HG03025 (cell line): ENCODE data around the gene NCAM2.

ENCODE experiments used
- ATAC-seq: cut with Tn5 transposase; IDR thresholded peaks from one replicate; pipeline ENCODE4 v1.9.1; 2021; ENCODE audit warnings: mild to moderate bottlenecking, moderate library complexity; ENCODE audit not compliant: unreplicated experiment, low FRiP score

Gene NCAM2

DNA sequence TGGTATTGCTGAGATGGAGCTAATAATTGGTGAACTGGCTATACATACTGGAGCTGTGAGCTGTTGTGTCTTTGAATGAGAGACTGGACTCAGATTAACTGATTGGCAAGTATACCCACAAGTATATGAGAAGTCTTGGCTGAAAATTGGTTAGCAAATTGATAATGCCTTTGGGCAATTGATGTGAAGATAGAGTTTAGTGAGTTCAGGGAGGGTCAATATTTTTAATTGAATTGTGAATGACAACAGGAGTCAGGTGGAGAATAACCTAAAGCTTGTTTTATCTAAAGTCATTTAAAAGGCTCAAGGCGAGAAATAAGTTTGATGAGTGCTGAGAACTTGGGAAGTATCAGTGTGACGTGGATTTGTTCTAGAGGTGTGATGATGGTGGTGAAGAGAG lies 27.5 kb downstream of the NCAM2 start:
- ATAC-seq, result no peak

GRCh38 chr21:21028275-21028820 lies 30.1 kb downstream of the NCAM2 start:
- ATAC-seq, result no peak

DNA sequence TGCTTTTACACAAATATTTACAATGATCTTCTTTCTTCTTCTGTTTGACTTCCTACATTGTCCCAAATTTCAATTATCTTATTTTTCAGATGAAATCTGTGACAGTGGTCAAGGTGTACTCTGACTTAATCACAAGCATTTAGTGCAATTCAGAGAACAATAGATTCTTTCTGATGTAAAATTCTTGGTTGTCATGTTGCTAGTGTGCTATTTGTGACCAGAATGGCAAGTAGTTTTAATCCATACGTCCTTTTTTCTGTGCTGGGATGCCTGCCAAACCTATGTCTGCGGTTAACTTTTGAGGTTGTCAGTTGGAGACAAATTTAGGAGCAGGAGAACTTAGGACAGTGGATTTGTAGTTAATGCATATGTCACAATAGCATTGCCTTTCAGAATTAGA lies 31.0 kb downstream of the NCAM2 start:
- ATAC-seq, result no peak

- no peak for ATAC-seq
These were observed 32.1 kb downstream of the NCAM2 start for GRCh38 chr21:21030311-21030710.

GRCh38 chr21:21034036-21034435 lies 35.8 kb downstream of the NCAM2 start:
- no peak for ATAC-seq

- ATAC-seq, result no peak
These were observed 41.5 kb downstream of the NCAM2 start for GRCh38 chr21:21039624-21040170.

DNA sequence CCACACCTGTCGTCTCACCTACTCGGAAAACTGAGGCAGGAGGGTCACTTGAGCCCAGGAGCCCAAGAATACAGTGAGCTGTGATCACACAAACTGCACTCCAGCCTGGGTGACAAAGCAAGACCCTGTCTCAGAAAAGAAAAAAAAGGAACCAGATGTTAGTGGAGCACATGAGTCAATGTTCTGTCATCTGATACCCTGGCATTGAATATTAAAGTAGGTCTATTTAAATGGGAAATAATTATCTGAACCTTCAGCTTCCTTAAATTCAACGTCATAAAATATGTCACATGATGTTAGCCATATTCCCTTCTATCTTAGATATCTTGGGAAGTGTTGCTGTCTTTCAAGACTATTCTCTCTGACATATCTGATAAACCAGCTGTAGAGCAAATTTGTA lies 47.3 kb downstream of the NCAM2 start:
- ATAC-seq, result no peak

DNA sequence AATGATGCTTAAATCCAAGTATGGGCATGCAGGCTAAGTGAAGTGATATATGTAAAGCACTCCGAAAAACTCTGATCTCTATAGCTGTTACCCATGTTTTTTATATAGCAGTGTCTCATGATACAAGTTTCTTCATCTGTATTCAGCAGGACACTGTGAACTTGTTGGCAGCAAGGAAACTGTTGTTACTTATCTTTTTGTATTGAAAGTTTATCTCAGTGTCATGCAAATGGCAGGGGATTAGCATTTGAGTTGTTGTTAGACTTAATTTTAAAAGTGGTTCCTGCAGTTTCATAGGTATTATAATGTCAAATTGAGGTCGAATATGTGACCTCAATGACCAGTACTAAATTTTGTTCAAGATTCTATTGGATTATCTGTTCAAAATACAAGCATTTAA lies 47.9 kb downstream of the NCAM2 start:
- no peak for ATAC-seq

DNA sequence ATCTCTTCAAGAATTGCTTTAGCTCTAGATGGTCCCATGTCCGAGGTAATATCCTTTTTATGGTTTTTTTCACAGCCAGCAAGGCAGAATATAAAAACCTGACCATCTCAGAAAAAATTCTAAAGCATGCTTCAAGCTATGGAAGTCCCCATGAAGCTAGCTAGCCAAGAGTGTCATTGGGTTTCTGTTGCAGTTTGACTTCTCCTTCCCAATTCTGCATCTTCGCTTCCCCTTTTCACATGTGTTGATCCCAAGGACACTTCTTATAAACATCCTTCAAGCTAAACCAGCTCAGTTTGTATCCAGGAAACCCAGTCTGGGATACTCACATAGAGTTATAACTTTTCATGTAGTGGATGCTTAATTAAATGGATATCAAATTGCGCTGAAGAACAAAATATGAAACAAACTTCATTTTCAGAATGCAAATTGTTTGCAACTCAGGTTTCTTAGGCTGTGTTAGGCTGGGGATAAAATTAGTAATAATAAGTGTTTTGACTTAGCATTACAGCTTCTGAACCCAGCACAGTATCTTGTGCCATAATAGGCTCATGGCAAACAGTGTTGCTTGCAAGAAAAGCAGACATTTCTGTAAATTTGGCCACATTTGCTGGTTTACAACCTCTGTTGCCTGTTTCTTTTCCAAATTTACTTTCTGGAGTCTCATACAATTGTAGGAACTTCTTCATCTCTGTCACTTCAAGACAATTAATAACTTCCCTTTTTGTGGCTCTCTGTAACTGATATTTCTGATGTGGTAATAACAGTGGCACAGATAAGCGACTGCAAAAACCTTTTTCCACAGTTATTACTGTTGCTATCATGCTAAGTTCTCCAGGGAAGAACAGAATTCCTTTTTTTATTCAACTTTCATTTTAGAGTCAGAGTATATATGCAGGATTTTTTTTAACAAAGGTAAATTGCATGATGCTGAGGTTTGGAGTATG lies 53.2 kb downstream of the NCAM2 start:
- ATAC-seq, result no peak

- no peak for ATAC-seq
These were observed 54.5 kb downstream of the NCAM2 start for GRCh38 chr21:21052672-21053071.

DNA sequence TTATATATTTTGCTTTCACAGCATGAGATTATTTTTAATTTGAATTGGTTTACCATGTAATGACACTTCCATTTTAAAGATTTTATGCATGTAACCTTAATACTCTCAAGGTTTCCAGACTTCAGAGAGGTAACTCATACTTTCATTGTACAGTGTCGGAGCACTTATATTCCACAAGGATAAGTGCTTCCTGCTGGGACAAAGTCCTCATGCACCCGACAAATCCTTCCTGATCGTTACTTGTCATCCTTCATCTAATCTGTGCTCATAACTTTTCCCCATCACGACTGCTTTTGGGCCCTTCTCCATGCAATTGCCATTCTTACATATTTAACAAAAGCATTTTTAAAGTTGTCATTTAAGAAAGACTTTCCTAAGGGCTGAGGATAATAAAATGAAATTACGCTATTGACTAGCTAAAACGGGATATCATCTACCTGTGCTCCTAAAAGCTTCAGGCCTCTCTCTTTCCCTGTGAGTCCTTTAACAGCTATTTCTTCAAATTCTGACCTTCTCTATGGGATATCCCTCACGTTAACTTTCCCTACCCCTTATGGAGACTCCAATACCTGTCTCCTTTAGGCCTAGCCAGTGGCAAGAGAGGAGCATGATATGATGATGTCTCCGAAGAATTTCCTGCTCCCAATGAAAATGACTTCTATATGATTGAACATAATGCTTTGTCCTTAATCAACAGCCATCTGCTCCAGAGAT lies 59.3 kb downstream of the NCAM2 start:
- no peak for ATAC-seq

- no peak for ATAC-seq
These were observed 65.6 kb downstream of the NCAM2 start for GRCh38 chr21:21063828-21064227.

DNA sequence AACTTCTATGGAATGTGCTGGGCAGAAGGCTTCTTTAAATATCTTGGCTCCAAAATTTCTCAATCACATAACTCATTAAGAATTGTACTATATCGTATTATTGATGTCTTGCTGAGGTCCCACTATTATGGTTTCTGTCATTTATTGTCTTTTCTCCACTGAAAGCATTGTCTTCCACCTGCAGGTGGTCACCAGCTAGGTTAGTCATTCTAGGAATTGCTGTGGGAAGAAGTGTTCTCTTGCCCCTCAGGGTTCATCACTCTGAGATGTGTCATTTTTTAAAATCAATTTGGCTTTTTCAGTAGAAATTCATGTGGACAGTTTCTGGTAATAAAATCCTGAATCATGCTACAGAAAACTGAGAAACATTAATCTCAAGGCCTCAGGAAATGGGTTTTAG lies 66.1 kb downstream of the NCAM2 start:
- no peak for ATAC-seq

DNA sequence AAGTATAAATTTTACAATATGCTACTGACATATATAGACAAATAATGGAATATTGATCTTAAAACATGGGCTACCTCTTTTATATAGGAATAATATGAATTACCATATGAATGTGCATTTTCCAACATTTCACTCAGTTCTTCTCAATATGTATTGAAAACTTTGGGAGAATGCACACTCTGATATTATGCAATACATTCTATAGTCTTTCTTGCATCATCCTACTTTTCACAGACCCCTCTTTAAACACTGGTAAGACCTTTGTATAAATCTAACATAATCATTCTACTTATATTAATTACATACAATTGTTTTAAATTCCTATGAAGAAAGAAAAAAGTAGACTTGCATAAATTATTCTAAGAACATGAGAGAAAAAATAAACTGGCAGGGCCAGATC lies 69.2 kb downstream of the NCAM2 start:
- no peak for ATAC-seq

- no peak for ATAC-seq
These were observed 76.1 kb downstream of the NCAM2 start for GRCh38 chr21:21074305-21074704.

- ATAC-seq, result no peak
These were observed 77.8 kb downstream of the NCAM2 start for GRCh38 chr21:21076051-21076450.

DNA sequence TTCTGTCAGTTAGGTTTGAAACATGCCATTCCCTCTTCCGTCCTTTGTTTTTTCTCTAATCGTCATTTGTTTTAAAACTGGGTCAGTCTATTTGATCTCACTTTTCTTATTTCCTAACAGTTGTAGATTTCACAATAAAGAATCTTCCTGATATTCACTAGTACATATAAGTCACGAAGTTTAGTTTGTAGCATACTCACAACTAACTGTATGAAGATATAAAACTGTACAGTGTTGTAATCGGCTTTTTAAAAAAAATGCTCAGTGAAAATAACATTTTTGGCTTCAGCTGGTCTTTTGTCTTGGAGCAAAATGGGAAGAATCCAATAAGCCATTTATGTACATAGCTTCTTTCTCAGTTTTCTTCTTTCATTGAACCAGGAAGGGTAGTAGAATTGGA lies 78.3 kb downstream of the NCAM2 start:
- no peak for ATAC-seq

DNA sequence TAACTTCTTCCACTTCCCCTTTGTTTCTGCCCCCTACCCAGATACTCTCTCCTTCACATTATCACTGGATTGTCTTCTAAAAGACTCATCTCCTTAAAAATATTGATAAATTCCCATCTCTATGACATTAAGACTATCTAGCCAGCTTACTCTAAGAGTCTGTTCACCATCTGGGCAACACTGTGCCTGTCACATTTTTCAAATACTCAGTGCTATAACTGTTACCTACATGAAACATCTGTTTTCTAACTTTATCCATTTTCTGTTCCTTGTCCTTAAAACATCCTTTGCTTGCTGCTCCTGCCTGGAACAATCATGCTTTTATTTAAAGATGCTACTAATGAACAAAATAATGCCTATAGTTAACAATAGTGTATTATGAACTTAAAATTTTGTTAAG lies 81.4 kb downstream of the NCAM2 start:
- no peak for ATAC-seq

- ATAC-seq, result no peak
These were observed 86.0 kb downstream of the NCAM2 start for GRCh38 chr21:21084179-21084578.

DNA sequence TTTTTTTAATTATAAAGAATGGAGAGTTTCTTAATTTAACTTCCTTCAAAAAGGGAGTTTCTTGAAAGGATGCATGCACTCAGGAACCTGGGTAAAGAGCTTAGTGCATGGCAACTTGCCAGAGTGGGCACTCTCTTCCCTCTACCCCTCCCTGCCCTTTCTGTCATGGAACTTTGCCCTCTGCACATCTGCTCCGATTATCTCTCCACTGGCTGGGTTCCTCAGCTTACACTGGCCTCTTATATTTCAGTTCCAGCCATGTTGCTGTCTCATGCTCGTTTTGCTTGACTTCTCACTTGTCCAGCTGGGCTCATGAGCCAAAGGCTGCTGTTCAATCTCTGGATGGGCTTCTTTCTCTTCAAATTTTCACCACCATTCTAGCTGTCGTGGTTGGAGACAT lies 87.0 kb downstream of the NCAM2 start:
- no peak for ATAC-seq

- ATAC-seq, result no peak
These were observed 98.7 kb downstream of the NCAM2 start for GRCh38 chr21:21096956-21097355.
